SK-N-SH treated with all-trans-retinoic acid at 6 μM for 48 hours (cell line): Measurements from ENCODE around the gene PIGL.

Experiments
- ATAC-seq: fragments of 200-7000 bp; cut with Tn5 transposase; 3 replicates; pipeline ENCODE4 v1.9.1; 2020; ENCODE audit warnings: mild to moderate bottlenecking, moderate library complexity
- ARNTL ChIP-seq: fragments of 450-650 bp; formaldehyde crosslinking; IDR thresholded peaks from 2 replicates; pipeline ENCODE4 v1.5.0; 2020; ENCODE audit warnings: low read depth, mild to moderate bottlenecking, moderate library complexity, borderline replicate concordance
- BACH2 ChIP-seq: fragments of 250-450 bp; sonication (Bioruptor Pico); IDR thresholded peaks from 2 replicates; pipeline ENCODE4 v1.9.0; 2021; ENCODE audit warnings: mild to moderate bottlenecking, borderline replicate concordance
- CREB5 ChIP-seq: fragments of 250-450 bp; sonication (Bioruptor Pico); IDR thresholded peaks from 2 replicates; pipeline ENCODE4 v1.5.1; 2020; ENCODE audit warnings: low read depth, mild to moderate bottlenecking, moderate library complexity
- CSDC2 ChIP-seq: fragments of 250-450 bp; sonication (Bioruptor Pico); IDR thresholded peaks from 2 replicates; pipeline ENCODE4 v1.5.0; 2020; ENCODE audit warnings: mild to moderate bottlenecking, moderate library complexity
- ESRRG ChIP-seq: fragments of 250-450 bp; sonication (Bioruptor Pico); IDR thresholded peaks from 2 replicates; pipeline ENCODE4 v1.6.1; 2021; ENCODE audit warnings: mild to moderate bottlenecking
- ISL1 ChIP-seq: fragments of 250-450 bp; sonication (Bioruptor Pico); IDR thresholded peaks from 2 replicates; pipeline ENCODE4 v2.1.2; 2022; ENCODE audit warnings: mild to moderate bottlenecking, moderate library complexity
- OSR1 ChIP-seq: fragments of 250-450 bp; sonication (Bioruptor Pico); IDR thresholded peaks from 2 replicates; pipeline ENCODE4 v1.8.0; 2022; ENCODE audit warnings: moderate library complexity, mild to moderate bottlenecking, inconsistent platforms
- PATZ1 ChIP-seq: fragments of 250-450 bp; sonication (Bioruptor Pico); IDR thresholded peaks from 2 replicates; pipeline ENCODE4 v1.8.0; 2020; ENCODE audit warnings: mild to moderate bottlenecking, moderate library complexity, borderline replicate concordance
- PPARA ChIP-seq: fragments of 250-450 bp; sonication (Bioruptor Pico); IDR thresholded peaks from 2 replicates; pipeline ENCODE4 v1.5.0; 2020; ENCODE audit warnings: mild to moderate bottlenecking, borderline replicate concordance
- RARB ChIP-seq: fragments of 250-450 bp; sonication (Bioruptor Pico); IDR thresholded peaks from 2 replicates; pipeline ENCODE4 v1.8.0; 2021; ENCODE audit warnings: mild to moderate bottlenecking, moderate library complexity
- SNAI2 ChIP-seq: fragments of 250-450 bp; sonication (Bioruptor Pico); IDR thresholded peaks from 2 replicates; pipeline ENCODE4 v1.5.0; 2020; ENCODE audit warnings: mild to moderate bottlenecking, moderate library complexity
- TCF4 ChIP-seq: fragments of 250-450 bp; sonication (Bioruptor Pico); IDR thresholded peaks from 2 replicates; pipeline ENCODE4 v1.8.0; 2021; ENCODE audit warnings: mild to moderate bottlenecking, moderate library complexity, borderline replicate concordance
- TOX ChIP-seq: fragments of 250-450 bp; sonication (Bioruptor Pico); IDR thresholded peaks from 2 replicates; pipeline ENCODE4 v1.8.0; 2021; ENCODE audit warnings: mild to moderate bottlenecking, moderate library complexity, borderline replicate concordance
- TSHZ2 ChIP-seq: fragments of 250-450 bp; sonication (Bioruptor Pico); IDR thresholded peaks from 2 replicates; pipeline ENCODE4 v1.5.0; 2020; ENCODE audit warnings: mild to moderate bottlenecking, moderate library complexity
- ZC3H10 ChIP-seq: fragments of 250-450 bp; sonication (Bioruptor Pico); IDR thresholded peaks from 2 replicates; pipeline ENCODE4 v1.5.1; 2021; ENCODE audit warnings: mild to moderate bottlenecking, moderate library complexity
- ZFP3 ChIP-seq: fragments of 250-450 bp; sonication (Bioruptor Pico); IDR thresholded peaks from 2 replicates; pipeline ENCODE4 v1.5.0; 2020; ENCODE audit warnings: mild to moderate bottlenecking, moderate library complexity
- ZFP30 ChIP-seq: fragments of 450-650 bp; formaldehyde crosslinking; IDR thresholded peaks from 2 replicates; pipeline ENCODE4 v1.5.0; 2022; ENCODE audit warnings: mild to moderate bottlenecking, moderate library complexity
- ZNF565 ChIP-seq: fragments of 450-650 bp; formaldehyde crosslinking; conservative IDR thresholded peaks from 2 replicates; pipeline ENCODE4 v1.5.0; 2020; ENCODE audit warnings: low read depth, mild to moderate bottlenecking, moderate library complexity
- ZNF70 ChIP-seq: fragments of 450-650 bp; formaldehyde crosslinking; IDR thresholded peaks from 2 replicates; pipeline ENCODE4 v1.5.0; 2020; ENCODE audit warnings: mild to moderate bottlenecking, moderate library complexity
- ZNF8 ChIP-seq: fragments of 450-650 bp; formaldehyde crosslinking; IDR thresholded peaks from 2 replicates; pipeline ENCODE4 v1.5.0; 2020; ENCODE audit warnings: mild to moderate bottlenecking, moderate library complexity

Gene PIGL

GRCh38 chr17:16349431-16349830 lies 132.4 kb downstream of the PIGL start:
- ATAC-seq: no peak

GRCh38 chr17:16351831-16352230 lies 134.8 kb downstream of the PIGL start:
- TF ChIP-seq ISL1 (CRISPR knock-in tag) (no peak), PPARA (CRISPR knock-in tag) (no peak), CREB5 (CRISPR knock-in tag) (no peak), ZFP3 (no peak), BACH2 (CRISPR knock-in tag) (no peak), ZNF70 (CRISPR knock-in tag) (no peak), ZC3H10 (CRISPR knock-in tag) (no peak), ARNTL (CRISPR knock-in tag) (no peak), OSR1 (CRISPR knock-in tag) (no peak), ZFP30 (no peak), CSDC2 (no peak), PATZ1 (CRISPR knock-in tag) (no peak), TOX (CRISPR knock-in tag) (no peak), ESRRG (no peak), ZNF8 (CRISPR knock-in tag) (no peak), RARB (CRISPR knock-in tag) (no peak)
- peak; percentile 38 for ATAC-seq

More at GRCh38 chr17:16349431-16349830, 132.4 kb downstream of the PIGL start:
- TF ChIP-seq ZFP3 (no peak), RARB (CRISPR knock-in tag) (no peak), TCF4 (CRISPR knock-in tag) (no peak), TOX (CRISPR knock-in tag) (no peak), CREB5 (CRISPR knock-in tag) (no peak), CSDC2 (no peak)

GRCh38 chr17:16352303-16352666 lies 135.3 kb downstream of the PIGL start:
- TF ChIP-seq SNAI2 (CRISPR knock-in tag) (no peak), ESRRG (no peak), ZNF565 (CRISPR knock-in tag) (no peak), OSR1 (CRISPR knock-in tag) (no peak), CREB5 (CRISPR knock-in tag) (no peak), BACH2 (CRISPR knock-in tag) (no peak), PATZ1 (CRISPR knock-in tag) (no peak), ARNTL (CRISPR knock-in tag) (no peak), ZNF8 (CRISPR knock-in tag) (no peak), TOX (CRISPR knock-in tag) (no peak), TSHZ2 (no peak), TCF4 (CRISPR knock-in tag) (no peak)
- ATAC-seq: peak; percentile 78
